ENCODE measurements around the gene RNF5.

The RNF5 gene

DNA sequence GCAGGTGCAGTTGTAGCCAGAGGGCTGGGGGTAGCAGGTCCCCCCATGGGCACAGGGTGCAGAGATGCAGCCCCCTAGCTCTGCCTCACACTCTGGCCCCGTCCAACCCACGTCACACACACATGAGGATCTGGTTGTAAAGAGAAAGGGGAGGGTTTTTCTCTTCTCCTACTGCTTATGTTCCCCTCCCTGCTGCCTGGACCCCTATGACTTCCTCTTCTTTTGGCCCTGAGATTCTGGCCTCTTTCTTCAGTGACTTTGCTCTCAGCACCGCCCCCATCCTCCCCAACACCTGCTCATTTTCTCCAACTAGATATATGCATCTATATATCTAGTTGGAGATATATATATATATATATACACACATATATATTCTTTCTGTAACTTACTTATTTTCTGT, 35.9 kb downstream of the RNF5 start:
- TF ChIP-seq, protein P1, sequence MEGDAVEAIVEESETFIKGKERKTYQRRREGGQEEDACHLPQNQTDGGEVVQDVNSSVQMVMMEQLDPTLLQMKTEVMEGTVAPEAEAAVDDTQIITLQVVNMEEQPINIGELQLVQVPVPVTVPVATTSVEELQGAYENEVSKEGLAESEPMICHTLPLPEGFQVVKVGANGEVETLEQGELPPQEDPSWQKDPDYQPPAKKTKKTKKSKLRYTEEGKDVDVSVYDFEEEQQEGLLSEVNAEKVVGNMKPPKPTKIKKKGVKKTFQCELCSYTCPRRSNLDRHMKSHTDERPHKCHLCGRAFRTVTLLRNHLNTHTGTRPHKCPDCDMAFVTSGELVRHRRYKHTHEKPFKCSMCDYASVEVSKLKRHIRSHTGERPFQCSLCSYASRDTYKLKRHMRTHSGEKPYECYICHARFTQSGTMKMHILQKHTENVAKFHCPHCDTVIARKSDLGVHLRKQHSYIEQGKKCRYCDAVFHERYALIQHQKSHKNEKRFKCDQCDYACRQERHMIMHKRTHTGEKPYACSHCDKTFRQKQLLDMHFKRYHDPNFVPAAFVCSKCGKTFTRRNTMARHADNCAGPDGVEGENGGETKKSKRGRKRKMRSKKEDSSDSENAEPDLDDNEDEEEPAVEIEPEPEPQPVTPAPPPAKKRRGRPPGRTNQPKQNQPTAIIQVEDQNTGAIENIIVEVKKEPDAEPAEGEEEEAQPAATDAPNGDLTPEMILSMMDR (conservative IDR thresholded peaks at IDR 0.05; ENCODE audit: control insufficient read depth, insufficient read depth, low read depth, low read length), result no peak
- H3K4me3 ChIP-seq (ENCODE audit: control insufficient read depth, low read depth, low read length), result no peak overlapping the region
- DNase-seq (ENCODE audit: low read depth), result no peak

DNA sequence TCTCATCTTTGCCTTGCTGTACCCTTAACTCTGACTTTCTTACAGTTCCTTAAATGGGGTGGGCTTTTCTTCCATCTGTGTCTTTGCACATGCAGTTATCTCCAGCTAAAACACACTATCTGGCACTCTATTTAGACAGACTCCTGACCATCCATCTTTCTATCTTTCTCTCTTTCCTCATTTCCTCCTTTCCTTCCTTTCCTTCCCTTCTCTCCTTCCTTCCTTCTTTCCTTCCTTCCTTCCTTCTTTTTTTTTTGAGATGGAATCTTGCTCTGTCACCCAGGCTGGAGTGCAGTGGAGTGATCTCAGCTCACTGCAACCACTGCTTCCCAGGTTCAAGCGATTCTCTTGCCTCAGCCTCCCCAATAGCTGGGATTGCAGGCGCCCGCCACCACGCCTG, 37.4 kb downstream of the RNF5 start:
- no peak overlapping the region for H3K4me3 ChIP-seq (ENCODE audit: control insufficient read depth, low read depth, low read length)
- TF ChIP-seq, protein P1 (conservative IDR thresholded peaks at IDR 0.05; ENCODE audit: control insufficient read depth, insufficient read depth, low read depth, low read length), result no peak
- DNase-seq (ENCODE audit: low read depth), result no peak

DNA sequence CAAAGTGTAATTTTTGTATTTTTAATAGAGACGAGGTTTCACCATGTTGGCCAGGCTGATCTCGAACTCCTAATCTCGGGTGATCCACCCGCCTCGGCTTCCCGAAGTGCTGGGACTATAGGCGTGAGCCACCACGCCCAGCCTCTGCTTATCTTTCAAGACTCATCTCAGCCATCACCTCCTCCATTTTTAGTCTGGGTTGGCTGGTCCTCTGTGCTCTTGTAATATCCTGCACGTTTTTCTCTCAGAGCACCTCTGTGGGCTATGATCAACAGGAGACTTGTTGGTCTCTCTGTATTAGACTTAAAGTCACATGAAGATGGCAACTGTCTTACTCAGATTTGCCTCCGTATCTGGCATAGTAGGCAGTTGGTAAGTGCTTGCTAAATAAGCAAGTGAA, 38.1 kb downstream of the RNF5 start:
- no peak for DNase-seq (ENCODE audit: low read depth)
- H3K4me3 ChIP-seq (ENCODE audit: control insufficient read depth, low read depth, low read length), result no peak overlapping the region
- TF ChIP-seq, protein P1 (conservative IDR thresholded peaks at IDR 0.05; ENCODE audit: control insufficient read depth, insufficient read depth, low read depth, low read length), result no peak

DNA sequence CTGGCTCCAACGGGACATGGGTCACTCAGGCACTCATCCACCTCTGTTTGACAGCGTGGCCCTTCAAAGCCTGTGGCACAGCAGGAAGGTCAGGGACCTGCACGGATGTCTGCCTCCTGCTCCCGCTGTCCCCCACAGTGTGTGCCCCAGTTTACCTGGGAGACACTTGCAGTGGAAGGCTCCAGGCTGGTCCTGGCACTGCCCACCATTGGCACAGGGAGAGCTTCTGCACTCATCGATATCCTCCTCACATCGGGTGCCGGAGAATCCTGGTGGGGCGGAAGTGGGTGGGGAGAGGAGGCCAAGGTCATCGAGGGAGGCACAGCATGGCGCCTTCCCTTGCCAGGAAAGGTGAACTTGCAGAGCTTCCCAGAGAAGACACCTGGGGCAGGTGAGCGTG, 38.8 kb downstream of the RNF5 start:
- no peak for DNase-seq (ENCODE audit: low read depth)
- no peak overlapping the region for H3K4me3 ChIP-seq (ENCODE audit: control insufficient read depth, low read depth, low read length)
- TF ChIP-seq, protein P1 (conservative IDR thresholded peaks at IDR 0.05; ENCODE audit: control insufficient read depth, insufficient read depth, low read depth, low read length), result no peak

DNA sequence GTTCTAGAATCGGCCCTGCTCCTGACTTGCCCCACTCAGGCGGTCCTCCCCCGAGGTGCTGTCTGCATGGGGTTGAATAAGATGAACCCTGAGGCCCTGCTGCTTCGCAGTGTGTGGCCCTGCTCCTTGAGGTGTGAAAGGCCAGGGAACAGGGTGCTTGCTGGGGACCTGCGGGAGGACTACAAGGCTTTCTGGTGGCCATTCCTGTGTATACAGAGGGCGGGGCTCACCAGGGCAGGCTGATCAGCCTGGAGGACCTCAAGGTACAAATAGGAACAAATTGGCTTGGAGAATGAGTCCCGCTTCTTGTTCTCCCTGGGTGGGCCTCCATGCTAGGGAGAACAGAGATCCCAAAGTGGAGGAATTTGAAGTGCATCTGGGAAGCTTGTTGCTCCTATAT, 40.0 kb downstream of the RNF5 start:
- H3K4me3 ChIP-seq (ENCODE audit: control insufficient read depth, low read depth, low read length), result no peak overlapping the region
- DNase-seq (ENCODE audit: low read depth), result no peak
- TF ChIP-seq, protein P1 (conservative IDR thresholded peaks at IDR 0.05; ENCODE audit: control insufficient read depth, insufficient read depth, low read depth, low read length), result no peak

DNA sequence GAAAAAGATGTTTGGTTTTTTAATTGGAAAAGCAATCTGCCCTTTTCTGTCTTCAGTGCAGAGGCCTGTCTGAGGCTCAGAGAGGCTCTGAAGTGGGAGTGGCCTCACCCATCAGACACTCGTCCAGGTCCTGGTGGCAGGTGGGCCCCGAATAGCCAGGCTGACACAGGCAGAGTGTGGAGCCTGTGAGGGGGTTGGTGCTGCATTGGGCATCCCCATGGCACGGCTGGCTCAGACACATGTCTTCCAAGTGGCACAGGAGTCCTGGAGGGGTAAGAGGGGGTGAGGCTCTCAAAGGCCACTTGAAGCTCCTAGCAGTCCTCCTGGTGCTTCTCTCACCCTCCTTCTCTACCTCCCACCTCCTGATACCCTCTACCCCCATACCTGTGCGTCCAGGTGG, 41.8 kb downstream of the RNF5 start:
- no peak overlapping the region for H3K4me3 ChIP-seq (ENCODE audit: control insufficient read depth, low read depth, low read length)
- no peak for DNase-seq (ENCODE audit: low read depth)
- TF ChIP-seq, protein P1 (conservative IDR thresholded peaks at IDR 0.05; ENCODE audit: control insufficient read depth, insufficient read depth, low read depth, low read length), result no peak

Data from fibroblast of mammary gland (primary cell).